HFFc6 (cell line): ENCODE measurements around the gene DCP1A. TPM values are rescaled to one million over a fixed set of nuclear protein-coding genes. Genes with fewer than 3 reads are reported as not detected.

Experiments
- DNase-seq: peaks from one replicate; pipeline ENCODE4 v3.0.0-alpha.2; 2018
- H3K27ac Mint-ChIP-seq: 2 replicates; pipeline ENCODE4 v1.8.0; 2020; ENCODE audit warnings: mild to moderate bottlenecking, mixed read lengths
- H3K27me3 Mint-ChIP-seq: 2 replicates; pipeline ENCODE4 v1.8.0; 2021; ENCODE audit warnings: mild to moderate bottlenecking, moderate library complexity, mixed read lengths; ENCODE audit not compliant: insufficient read depth
- H3K36me3 Mint-ChIP-seq: 2 replicates; pipeline ENCODE4 v1.8.0; 2021; ENCODE audit warnings: low read depth, mixed read lengths
- H3K4me1 Mint-ChIP-seq: 2 replicates; pipeline ENCODE4 v1.8.0; 2020; ENCODE audit warnings: low read depth, mixed read lengths
- H3K4me3 Mint-ChIP-seq: 2 replicates; pipeline ENCODE4 v1.8.0; 2020; ENCODE audit warnings: mild to moderate bottlenecking, moderate library complexity, mixed read lengths
- H3K9me3 Mint-ChIP-seq: 2 replicates; pipeline ENCODE4 v1.8.0; 2020; ENCODE audit warnings: mild to moderate bottlenecking, mixed read lengths
- CTCF ChIP-seq: fragments of 200-600 bp; sonication (generic); IDR thresholded peaks from 2 replicates; pipeline ENCODE4 v1.5.0; 2021; ENCODE audit warnings: antibody characterized with exemption, mild to moderate bottlenecking
- long read RNA-seq: library from polyadenylated mRNA; unstranded; transcript quantifications from one replicate; pipeline ENCODE4 v2.0.0, GENCODE V29; 2019
- total RNA-seq, 6 experiments: library from RNA; stranded (reverse); fragmentation: NEBNext Ultra II Directional; extraction: Animal tissue kit (Norgen Biotek cat#: 25700); gene quantifications; 2 replicates in 1 of 6; 3 replicates in 5 of 6; pipeline ENCODE4 v1.2.3, GENCODE V29; 2021

Gene DCP1A
- total RNA-seq: 10 to 100 TPM; 14.9 to 18.8 (median 16.6) TPM
- long read RNA-seq, full-length matches to known transcripts: 9 of 17 reads
- long read RNA-seq, partial matches to known transcripts: 2 of 17 reads
- long read RNA-seq, other reads (novel, unspliced or antisense): 6 of 17 reads

GRCh38 chr3:53347261-53348064 lies at the start of gene DCP1A:
DCP1A (minus strand) TSS chr3:53347543; CDS start chr3:53347517, 26 bp downstream.
- no peaks in the 10 kb centered on the region for H3K27me3 Mint-ChIP-seq
- no peaks in the 10 kb centered on the region for H3K9me3 Mint-ChIP-seq
- TF ChIP-seq CTCF: no peak
- peak within 1 kb of the TSS; percentile 98 for H3K27ac Mint-ChIP-seq
- peaks cover 22% of the 10 kb centered on the region for H3K36me3 Mint-ChIP-seq
- peaks cover 49% of the 10 kb centered on the region for H3K4me1 Mint-ChIP-seq
- peak; percentile 93 for DNase-seq
- peak within 1 kb of the TSS; percentile 95 for H3K4me3 Mint-ChIP-seq

- H3K4me3 Mint-ChIP-seq: no peak overlapping the region
- no peaks in the 10 kb centered on the region for H3K4me1 Mint-ChIP-seq
- H3K27me3 Mint-ChIP-seq: peaks cover 11% of the 10 kb centered on the region
Observed at GRCh38 chr3:53384465-53385423, 37.4 kb upstream of the DCP1A start.

GRCh38 chr3:53382106-53382505 lies 34.8 kb upstream of the DCP1A start:
- Mint-ChIP-seq H3K4me3 (no peak overlapping the region), H3K4me1 (no peaks in the 10 kb centered on the region), H3K27ac (no peak overlapping the region), H3K36me3 (no peaks in the 10 kb centered on the region), H3K9me3 (no peaks in the 10 kb centered on the region), H3K27me3 (peaks cover 16% of the 10 kb centered on the region)
- no peak for DNase-seq
- no peak for TF ChIP-seq CTCF

More at GRCh38 chr3:53384465-53385423, 37.4 kb upstream of the DCP1A start:
- DNase-seq: no peak
- Mint-ChIP-seq H3K36me3 (no peaks in the 10 kb centered on the region), H3K9me3 (no peaks in the 10 kb centered on the region), H3K27ac (no peak overlapping the region)
- no peak for TF ChIP-seq CTCF

GRCh38 chr3:53380306-53380705 lies 33.0 kb upstream of the DCP1A start:
- Mint-ChIP-seq H3K27me3 (peaks cover 9% of the 10 kb centered on the region), H3K27ac (no peak overlapping the region), H3K9me3 (no peaks in the 10 kb centered on the region), H3K4me1 (no peaks in the 10 kb centered on the region), H3K4me3 (no peak overlapping the region), H3K36me3 (no peaks in the 10 kb centered on the region)
- no peak for TF ChIP-seq CTCF
- DNase-seq: no peak

GRCh38 chr3:53379898-53380297 lies 32.6 kb upstream of the DCP1A start:
- Mint-ChIP-seq H3K36me3 (no peaks in the 10 kb centered on the region), H3K4me3 (no peak overlapping the region), H3K4me1 (no peaks in the 10 kb centered on the region), H3K9me3 (no peaks in the 10 kb centered on the region), H3K27me3 (peaks cover 9% of the 10 kb centered on the region), H3K27ac (no peak overlapping the region)
- TF ChIP-seq CTCF: no peak
- DNase-seq: no peak
